ENCODE measurements around the gene LMBRD2.
A peak's percentile ranks its signal among the peaks of the same experiment; 100 is the strongest.

LMBRD2 gene

GRCh38 chr5:36172599-36172998 lies 20.9 kb upstream of the LMBRD2 start:
- no peaks in the 10 kb centered on the region for H3K27me3 ChIP-seq
- no peak overlapping the region for H3K4me3 ChIP-seq
- no peak overlapping the region for H3K9ac ChIP-seq
- TF ChIP-seq Cebpa-rat (IDR thresholded peaks at IDR 0.05), result no peak
- H3K9me3 ChIP-seq (replicated peaks in 1 of 11), result no peaks in the 10 kb centered on the region
- peaks cover 67 to 95% (median 83%) of the 10 kb centered on the region in 11 experiments for H3K36me3 ChIP-seq
- no peak overlapping the region for H3K4me2 ChIP-seq
- H3K27ac ChIP-seq, result no peak overlapping the region
- H3K4me1 ChIP-seq, result peaks cover 9 to 28% (median 12%) of the 10 kb centered on the region in 10 experiments
- H4K20me1 ChIP-seq, result no peaks in the 10 kb centered on the region

- H3K27ac ChIP-seq, result no peak overlapping the region
- peaks cover 78 to 100% (median 99%) of the 10 kb centered on the region in 11 experiments for H3K36me3 ChIP-seq
- no peak for TF ChIP-seq Cebpa-rat (IDR thresholded peaks at IDR 0.05)
- H3K4me3 ChIP-seq, result no peak overlapping the region
- no peaks in the 10 kb centered on the region for H3K9me3 ChIP-seq (replicated peaks in 1 of 11)
- no peaks in the 10 kb centered on the region for H3K27me3 ChIP-seq
- H3K4me1 ChIP-seq, result peaks cover 0 to 16% (median 0%) of the 10 kb centered on the region in 10 experiments; a peak in 6 of 20 replicates
- H3K9ac ChIP-seq, result peak overlapping the region in 1 of 11 experiments; percentile 23; a peak in 1 of 22 replicates
- no peaks in the 10 kb centered on the region for H4K20me1 ChIP-seq
- peak overlapping the region in 3 of 11 experiments; percentile 6 to 53 (median 35); a peak in 6 of 22 replicates for H3K4me2 ChIP-seq
These were observed 19.2 kb upstream of the LMBRD2 start for GRCh38 chr5:36170832-36171424.

GRCh38 chr5:36168737-36169136 lies 17.1 kb upstream of the LMBRD2 start:
- Histone ChIP-seq H3K4me3 (no peak overlapping the region), H3K4me1 (peaks cover 0 to 16% (median 0%) of the 10 kb centered on the region in 10 experiments; a peak in 6 of 20 replicates), H3K36me3 (peaks cover 85 to 100% (median 100%) of the 10 kb centered on the region in 11 experiments), H3K27ac (no peak overlapping the region), H3K27me3 (no peaks in the 10 kb centered on the region), H4K20me1 (peaks cover 0 to 17% (median 4%) of the 10 kb centered on the region in 11 experiments; a peak in 8 of 22 replicates), H3K9ac (no peak overlapping the region), H3K9me3 (replicated peaks in 1 of 11) (no peaks in the 10 kb centered on the region), H3K4me2 (no peak overlapping the region)
- no peak for TF ChIP-seq Cebpa-rat (IDR thresholded peaks at IDR 0.05)

GRCh38 chr5:36164461-36164860 lies 12.8 kb upstream of the LMBRD2 start:
- Histone ChIP-seq H3K27me3 (no peaks in the 10 kb centered on the region), H3K9ac (no peak overlapping the region), H3K4me1 (no peaks in the 10 kb centered on the region), H3K4me2 (no peak overlapping the region), H3K36me3 (peaks cover 90 to 100% (median 100%) of the 10 kb centered on the region in 11 experiments), H3K4me3 (no peak overlapping the region), H3K27ac (no peak overlapping the region), H4K20me1 (peaks cover 0 to 49% (median 5%) of the 10 kb centered on the region in 11 experiments; a peak in 9 of 22 replicates), H3K9me3 (replicated peaks in 1 of 11) (no peaks in the 10 kb centered on the region; a peak in 1 of 22 replicates)
- TF ChIP-seq Cebpa-rat (IDR thresholded peaks at IDR 0.05), result no peak

GRCh38 chr5:36162810-36163486 lies 11.3 kb upstream of the LMBRD2 start:
- H3K4me3 ChIP-seq, result no peak overlapping the region
- H3K4me1 ChIP-seq, result peaks cover 0 to 7% (median 4%) of the 10 kb centered on the region in 10 experiments; a peak in 10 of 20 replicates
- TF ChIP-seq Cebpa-rat (IDR thresholded peaks at IDR 0.05), result no peak
- peaks cover 92 to 100% (median 100%) of the 10 kb centered on the region in 11 experiments for H3K36me3 ChIP-seq
- H3K9ac ChIP-seq, result no peak overlapping the region
- no peak overlapping the region for H3K27ac ChIP-seq
- H3K9me3 ChIP-seq (replicated peaks in 1 of 11), result no peaks in the 10 kb centered on the region; a peak in 1 of 22 replicates
- peaks cover 0 to 58% (median 7%) of the 10 kb centered on the region in 11 experiments; a peak in 9 of 22 replicates for H4K20me1 ChIP-seq
- H3K4me2 ChIP-seq, result no peak overlapping the region
- no peaks in the 10 kb centered on the region for H3K27me3 ChIP-seq

GRCh38 chr5:36161361-36161760 lies 9.7 kb upstream of the LMBRD2 start:
- peaks cover 0 to 58% (median 7%) of the 10 kb centered on the region in 11 experiments; a peak in 9 of 22 replicates for H4K20me1 ChIP-seq
- H3K36me3 ChIP-seq, result peaks cover 78 to 100% (median 99%) of the 10 kb centered on the region in 11 experiments
- H3K9me3 ChIP-seq (replicated peaks in 1 of 11), result no peaks in the 10 kb centered on the region; a peak in 1 of 22 replicates
- no peak overlapping the region for H3K27ac ChIP-seq
- H3K4me2 ChIP-seq, result no peak overlapping the region
- H3K4me3 ChIP-seq, result no peak overlapping the region
- peaks cover 0 to 23% (median 16%) of the 10 kb centered on the region in 10 experiments; a peak in 14 of 20 replicates for H3K4me1 ChIP-seq
- no peaks in the 10 kb centered on the region for H3K27me3 ChIP-seq
- no peak overlapping the region for H3K9ac ChIP-seq
- no peak for TF ChIP-seq Cebpa-rat (IDR thresholded peaks at IDR 0.05)

- Histone ChIP-seq H3K27ac (no peak overlapping the region), H3K9me3 (replicated peaks in 1 of 11) (no peaks in the 10 kb centered on the region; a peak in 1 of 22 replicates), H3K9ac (no peak overlapping the region), H3K27me3 (no peaks in the 10 kb centered on the region), H3K4me1 (peaks cover 0 to 27% (median 18%) of the 10 kb centered on the region in 10 experiments; a peak in 14 of 20 replicates), H3K36me3 (peaks cover 73 to 100% (median 99%) of the 10 kb centered on the region in 11 experiments), H4K20me1 (peaks cover 0 to 58% (median 7%) of the 10 kb centered on the region in 11 experiments; a peak in 9 of 22 replicates), H3K4me3 (no peak overlapping the region), H3K4me2 (no peak overlapping the region)
- no peak for TF ChIP-seq Cebpa-rat (IDR thresholded peaks at IDR 0.05)
These were observed 8.9 kb upstream of the LMBRD2 start for GRCh38 chr5:36160617-36161016.

GRCh38 chr5:36158144-36158543 lies 6.5 kb upstream of the LMBRD2 start:
- Histone ChIP-seq H3K27me3 (no peaks in the 10 kb centered on the region), H3K4me2 (peak overlapping the region in 6 of 11 experiments; percentile 4 to 43 (median 18); a peak in 3 of 22 replicates), H4K20me1 (peaks cover 0 to 35% (median 0%) of the 10 kb centered on the region in 11 experiments; a peak in 4 of 22 replicates), H3K36me3 (peaks cover 61 to 100% (median 98%) of the 10 kb centered on the region in 11 experiments), H3K9me3 (replicated peaks in 1 of 11) (no peaks in the 10 kb centered on the region; a peak in 1 of 22 replicates), H3K4me3 (no peak overlapping the region), H3K4me1 (peaks cover 14 to 49% (median 32%) of the 10 kb centered on the region in 10 experiments), H3K9ac (no peak overlapping the region), H3K27ac (no peak overlapping the region)
- TF ChIP-seq Cebpa-rat (IDR thresholded peaks at IDR 0.05), result no peak

- H3K9ac ChIP-seq, result no peak overlapping the region
- peaks cover 0 to 24% (median 0%) of the 10 kb centered on the region in 11 experiments; a peak in 4 of 22 replicates for H4K20me1 ChIP-seq
- no peaks in the 10 kb centered on the region for H3K9me3 ChIP-seq (replicated peaks in 1 of 11)
- peaks cover 46 to 88% (median 82%) of the 10 kb centered on the region in 11 experiments for H3K36me3 ChIP-seq
- H3K27ac ChIP-seq, result no peak overlapping the region
- H3K27me3 ChIP-seq, result no peaks in the 10 kb centered on the region
- H3K4me2 ChIP-seq, result peak overlapping the region in 3 of 11 experiments; percentile 14 to 35 (median 33); a peak in 2 of 22 replicates
- no peak overlapping the region for H3K4me3 ChIP-seq
- peaks cover 19 to 53% (median 37%) of the 10 kb centered on the region in 10 experiments for H3K4me1 ChIP-seq
- no peak for TF ChIP-seq Cebpa-rat (IDR thresholded peaks at IDR 0.05)
These were observed 4.9 kb upstream of the LMBRD2 start for GRCh38 chr5:36156619-36157018.

Measured in BLaER1 treated with 17β-estradiol and CSF1 and Interleukin-3, amounts not matched to agents 10 nM and 100 nM (cell line).